ENCODE data around the gene RFT1. TPM values are rescaled to one million over a fixed set of nuclear protein-coding genes. Genes with fewer than 3 reads are reported as not detected.
"Not testable (repeated sequence)": the region's sequence is repeated elsewhere in the genome, so short reads cannot be mapped to it uniquely, and the experiment has no call there.

The RFT1 gene
- total RNA-seq, 4 donors from 2014 or later, result 2.2 to 10.3 (median 8.5) TPM

DNA sequence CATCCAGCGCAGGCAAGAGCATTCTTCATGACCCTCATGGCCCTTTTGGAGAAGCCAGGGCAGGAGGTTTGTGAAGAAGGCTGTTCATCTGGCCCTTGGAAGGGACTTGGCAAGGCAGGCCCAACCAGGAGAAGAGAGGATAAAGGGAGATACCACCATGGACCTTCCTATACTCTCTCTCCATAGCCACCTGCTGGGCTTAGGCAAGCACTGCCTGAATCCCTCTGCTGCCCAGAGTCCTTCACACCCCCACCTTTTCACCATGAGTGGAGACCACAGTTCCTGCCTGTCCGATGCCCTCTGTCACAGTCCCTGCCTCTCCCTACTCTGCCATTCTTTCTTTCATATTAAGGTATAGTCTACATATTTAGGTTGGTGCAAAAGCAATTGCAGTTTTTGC is 73.8 kb downstream of the RFT1 start:
- H3K4me3 ChIP-seq, result no peak overlapping the region
- H3K27ac ChIP-seq, result no peak overlapping the region
- DNase-seq, result no peak
- no peak for TF ChIP-seq CTCF (IDR thresholded peaks at IDR 0.05)
- TF ChIP-seq POLR2AphosphoS5 (IDR thresholded peaks at IDR 0.05), result no peak
- no peak for TF ChIP-seq POLR2A (IDR thresholded peaks at IDR 0.05)
- no peak for TF ChIP-seq EP300 (IDR thresholded peaks at IDR 0.05; ENCODE audit: low read depth)
- H3K4me1 ChIP-seq, result no peaks in the 10 kb centered on the region
- in situ Hi-C loops (cut with MboI; ENCODE audit: low pct_ligation_motif_present in 1 of 4, low pct_unique_long_range_greater_than_20kb in 1 of 4, low sequenced_read_pairs in 3 of 4), result loop anchor here in 2 of 4 donors (25.0 kb wide), 2 partner anchors 119 to 319 kb away; no protein-coding TSS in a partner anchor
- 88 to 97% methylated on average over 1 to 2 of the region's 2 CpGs for WGBS, 2 donors (ENCODE audit: low coverage in 1 of 2)
- intact Hi-C loops (cut with DNase I; ENCODE audit: low total_unique reads), result no loop called here
- H3K9me3 ChIP-seq, result no peaks in the 10 kb centered on the region
- no peaks in the 10 kb centered on the region for H3K36me3 ChIP-seq
- H3K27me3 ChIP-seq, result no peaks in the 10 kb centered on the region

GRCh38 chr3:53054233-53054632 is 76.0 kb downstream of the RFT1 start:
- DNase-seq; intact Hi-C loops (cut with DNase I; ENCODE audit: low total_unique reads); H3K27me3 ChIP-seq; H3K36me3 ChIP-seq; H3K4me3 ChIP-seq; H3K9me3 ChIP-seq; H3K27ac ChIP-seq; H3K4me1 ChIP-seq: not testable (repeated sequence)
- 82% methylated on average over 7 of the region's 7 CpGs; no CpG with 5 or more reads in 1 of the 2 donors for WGBS, 2 donors (ENCODE audit: low coverage in 1 of 2)
- in situ Hi-C loops (cut with MboI; ENCODE audit: low pct_ligation_motif_present in 1 of 4, low pct_unique_long_range_greater_than_20kb in 1 of 4, low sequenced_read_pairs in 3 of 4), result loop anchor here in 2 of 4 donors (25.0 kb wide), 2 partner anchors 117 to 317 kb away; no protein-coding TSS in a partner anchor

DNA sequence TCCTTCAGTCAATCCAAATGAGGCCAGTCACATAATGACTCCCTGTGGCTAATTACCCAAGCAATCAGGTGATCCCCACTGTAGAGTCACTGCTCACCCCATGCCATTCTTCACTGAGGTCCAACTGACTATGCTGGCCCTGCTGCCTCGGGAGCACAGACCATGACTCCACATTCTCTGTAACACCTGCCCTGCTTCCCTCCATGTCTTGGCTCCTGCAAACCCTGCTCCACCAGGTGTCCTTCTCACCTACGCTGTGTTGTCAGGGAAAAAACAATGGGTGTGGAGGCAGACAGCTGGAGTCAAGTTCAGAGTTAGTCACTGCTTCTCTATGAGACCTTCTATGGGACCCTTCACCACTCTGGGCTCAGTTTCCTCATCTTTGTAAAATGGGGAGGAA is 78.3 kb downstream of the RFT1 start:
- no peak overlapping the region for H3K4me3 ChIP-seq
- no peaks in the 10 kb centered on the region for H3K36me3 ChIP-seq
- in situ Hi-C loops (cut with MboI; ENCODE audit: low pct_ligation_motif_present in 1 of 4, low pct_unique_long_range_greater_than_20kb in 1 of 4, low sequenced_read_pairs in 3 of 4) (loop anchor here in 2 of 4 donors (25.0 kb wide), 2 partner anchors 115 to 315 kb away; no protein-coding TSS in a partner anchor), intact Hi-C loops (cut with DNase I; ENCODE audit: low total_unique reads) (no loop called here)
- DNase-seq, result no peak
- no peak overlapping the region for H3K27ac ChIP-seq
- no peaks in the 10 kb centered on the region for H3K27me3 ChIP-seq
- no peak for TF ChIP-seq CTCF (IDR thresholded peaks at IDR 0.05)
- no peak for TF ChIP-seq EP300 (IDR thresholded peaks at IDR 0.05; ENCODE audit: low read depth)
- TF ChIP-seq POLR2AphosphoS5 (IDR thresholded peaks at IDR 0.05), result no peak
- no peak for TF ChIP-seq POLR2A (IDR thresholded peaks at IDR 0.05)
- WGBS, 2 donors (ENCODE audit: low coverage in 1 of 2), result 46% methylated on average over 2 of the region's 2 CpGs; no CpG with 5 or more reads in 1 of the 2 donors
- H3K4me1 ChIP-seq, result peaks cover 0 to 2% (median 0%) of the 10 kb centered on the region in 4 donors
- H3K9me3 ChIP-seq, result no peaks in the 10 kb centered on the region

DNA sequence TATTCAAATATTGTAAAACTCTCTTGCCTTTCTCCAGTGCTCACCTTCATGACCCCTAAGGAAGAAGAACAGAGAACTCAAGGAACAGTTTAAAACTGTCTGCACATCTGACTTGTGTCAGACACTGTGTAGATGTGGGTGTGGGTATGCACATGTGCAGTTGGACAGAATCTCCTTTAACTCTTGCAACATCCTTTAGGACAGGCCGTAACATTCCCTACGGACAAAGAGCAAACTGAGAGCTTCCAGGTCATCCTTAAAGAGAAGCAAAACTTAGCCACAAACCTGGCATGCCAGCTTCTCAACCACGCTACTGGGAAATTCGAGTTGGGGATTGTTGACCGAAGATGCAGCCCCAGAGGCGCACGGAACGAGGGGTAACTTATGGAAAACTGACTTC is 80.2 kb downstream of the RFT1 start:
- Histone ChIP-seq H3K4me1 (peaks cover 0 to 7% (median 3%) of the 10 kb centered on the region in 4 donors), H3K36me3 (no peaks in the 10 kb centered on the region), H3K27ac (no peak overlapping the region), H3K4me3 (no peak overlapping the region), H3K9me3 (no peaks in the 10 kb centered on the region), H3K27me3 (no peaks in the 10 kb centered on the region)
- TF ChIP-seq POLR2A (IDR thresholded peaks at IDR 0.05) (no peak), CTCF (IDR thresholded peaks at IDR 0.05) (no peak), EP300 (IDR thresholded peaks at IDR 0.05; ENCODE audit: low read depth) (no peak), POLR2AphosphoS5 (IDR thresholded peaks at IDR 0.05) (no peak)
- intact Hi-C loops (cut with DNase I; ENCODE audit: low total_unique reads) (no loop called here), in situ Hi-C loops (cut with MboI; ENCODE audit: low pct_ligation_motif_present in 1 of 4, low pct_unique_long_range_greater_than_20kb in 1 of 4, low sequenced_read_pairs in 3 of 4) (loop anchor here in 2 of 4 donors (25.0 kb wide), 2 partner anchors 113 to 313 kb away; no protein-coding TSS in a partner anchor)
- no peak for DNase-seq
- WGBS, 2 donors (ENCODE audit: low coverage in 1 of 2), result 54 to 90% methylated on average over 2 to 8 of the region's 8 CpGs

Data from transverse colon (tissue), 4 donors.